ENCODE results near the gene RCC1.
"Not testable (repeated sequence)": the region's sequence is repeated elsewhere in the genome, so short reads cannot be mapped to it uniquely, and the experiment has no call there.

The RCC1 gene

GRCh38 chr1:28512058-28512611 is 6.3 kb downstream of the RCC1 start:
- DNase-seq = peak; percentile 47

GRCh38 chr1:28514445-28514933 is 8.6 kb downstream of the RCC1 start:
- DNase-seq = peak; percentile 26

- DNase-seq = peak; percentile 7
Measured at GRCh38 chr1:28516518-28516956, 10.7 kb downstream of the RCC1 start.

GRCh38 chr1:28517649-28517999 is 11.8 kb downstream of the RCC1 start:
- DNase-seq = peak; percentile 45

- DNase-seq = peak; percentile 90
Measured at GRCh38 chr1:28518000-28518744, 12.3 kb downstream of the RCC1 start.

GRCh38 chr1:28518745-28519341 is 13.0 kb downstream of the RCC1 start:
- DNase-seq = peak; percentile 6

- DNase-seq = no peak
Measured at GRCh38 chr1:28519946-28520725, 14.3 kb downstream of the RCC1 start.

GRCh38 chr1:28520796-28521195 is 15.0 kb downstream of the RCC1 start:
- DNase-seq = not testable (repeated sequence)

- no peak for DNase-seq
Measured at GRCh38 chr1:28521502-28522164, 15.8 kb downstream of the RCC1 start.

GRCh38 chr1:28522537-28522936 is 16.7 kb downstream of the RCC1 start:
- DNase-seq = not testable (repeated sequence)

GRCh38 chr1:28525002-28525642 is 19.3 kb downstream of the RCC1 start:
- DNase-seq = not testable (repeated sequence)

- DNase-seq = peak; percentile 25
Measured at GRCh38 chr1:28526886-28527285, 21.0 kb downstream of the RCC1 start.

- no peak for DNase-seq
Measured at GRCh38 chr1:28530456-28530855, 24.6 kb downstream of the RCC1 start.

- no peak for DNase-seq
Measured at GRCh38 chr1:28534671-28535070, 28.8 kb downstream of the RCC1 start.

GRCh38 chr1:28535180-28535579 is 29.3 kb downstream of the RCC1 start:
- DNase-seq = no peak

GRCh38 chr1:28537457-28538199 is 31.8 kb downstream of the RCC1 start:
- no peak for DNase-seq

- DNase-seq = no peak
Measured at GRCh38 chr1:28538286-28538685, 32.4 kb downstream of the RCC1 start.

- no peak for DNase-seq
Measured at GRCh38 chr1:28540651-28541050, 34.8 kb downstream of the RCC1 start.

- DNase-seq = not testable (repeated sequence)
Measured at GRCh38 chr1:28541414-28542015, 35.7 kb downstream of the RCC1 start.

GRCh38 chr1:28545246-28545628 is 39.4 kb downstream of the RCC1 start:
- DNase-seq = no peak

- no peak for DNase-seq
Measured at GRCh38 chr1:28548318-28548717, 42.5 kb downstream of the RCC1 start.
